BLaER1 (cell line): ENCODE measurements around the gene SNW1.

ENCODE experiments used
- H3K27ac ChIP-seq: shearing (Covaris generic); formaldehyde crosslinking; 2 replicates; pipeline ENCODE4 v1.8.1; 2022
- H3K27me3 ChIP-seq: shearing (Covaris generic); formaldehyde crosslinking; 2 replicates; pipeline ENCODE4 v1.8.1; 2022
- H3K36me3 ChIP-seq: shearing (Covaris generic); formaldehyde crosslinking; 2 replicates; pipeline ENCODE4 v1.8.1; 2022
- H3K4me1 ChIP-seq: shearing (Covaris generic); formaldehyde crosslinking; 2 replicates; pipeline ENCODE4 v1.8.1; 2022
- H3K4me2 ChIP-seq: shearing (Covaris generic); formaldehyde crosslinking; 2 replicates; pipeline ENCODE4 v1.8.1; 2022
- H3K4me3 ChIP-seq: shearing (Covaris generic); formaldehyde crosslinking; 2 replicates; pipeline ENCODE4 v1.8.1; 2022
- H3K9ac ChIP-seq: shearing (Covaris generic); formaldehyde crosslinking; 2 replicates; pipeline ENCODE4 v1.8.1; 2022
- H3K9me3 ChIP-seq: shearing (Covaris generic); formaldehyde crosslinking; 2 replicates; pipeline ENCODE4 v1.8.1; 2022
- H4K20me1 ChIP-seq: shearing (Covaris generic); formaldehyde crosslinking; 2 replicates; pipeline ENCODE4 v1.8.1; 2022
- Cebpa-rat ChIP-seq: shearing (Covaris generic); IDR thresholded peaks from 2 replicates; pipeline ENCODE4 v1.8.1; 2022

Gene SNW1

DNA sequence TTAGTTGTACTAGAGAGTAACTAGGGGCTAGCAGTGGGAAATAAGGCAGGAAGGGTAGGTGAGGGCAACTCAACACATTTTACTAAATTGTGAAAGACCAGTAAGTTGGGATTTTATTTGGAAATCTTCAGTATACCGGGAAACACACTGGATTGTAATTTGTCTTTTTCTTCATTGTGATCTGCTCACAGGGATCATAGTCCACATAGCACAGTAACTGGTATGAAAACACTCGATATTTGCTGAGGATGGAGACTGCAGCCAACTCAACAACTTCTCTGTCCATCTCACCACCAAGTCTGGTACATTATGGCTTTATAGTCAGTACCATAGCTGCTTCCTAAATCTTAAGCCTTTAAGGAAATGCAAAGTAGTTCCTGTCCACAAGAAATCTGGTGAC, 50.6 kb downstream of the SNW1 start:
- H3K9me3 ChIP-seq = no peaks in the 10 kb centered on the region
- H3K27me3 ChIP-seq = no peaks in the 10 kb centered on the region
- peaks cover 67% of the 10 kb centered on the region for H3K36me3 ChIP-seq
- no peak for TF ChIP-seq Cebpa-rat
- no peak overlapping the region for H3K9ac ChIP-seq
- H3K4me2 ChIP-seq = peak overlapping the region; percentile 96; the same call in 1 of the 2 replicates
- H3K27ac ChIP-seq = no peak overlapping the region
- peaks cover 34% of the 10 kb centered on the region for H3K4me1 ChIP-seq
- H3K4me3 ChIP-seq = no peak overlapping the region
- H4K20me1 ChIP-seq = peaks cover 87% of the 10 kb centered on the region

DNA sequence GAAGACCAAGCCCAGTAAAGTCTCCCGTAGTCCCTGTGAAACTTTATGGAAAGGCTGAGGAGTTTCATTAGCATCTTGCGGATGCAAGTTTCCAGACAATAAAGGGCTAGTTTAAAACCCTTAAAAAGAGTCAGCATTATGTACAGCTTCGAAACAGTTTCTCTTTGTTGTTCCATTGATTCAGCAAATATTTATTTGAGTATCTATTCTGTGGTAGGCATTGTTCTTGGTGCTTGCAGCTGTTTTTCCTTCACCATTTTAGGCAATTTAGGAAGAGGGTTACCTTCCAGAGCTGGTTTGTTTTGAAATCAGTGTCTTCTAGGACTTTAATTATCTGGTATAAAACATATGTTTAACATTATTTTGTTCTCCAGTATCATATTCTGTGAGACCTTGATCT, 51.5 kb downstream of the SNW1 start:
- Histone ChIP-seq H3K27me3 (no peaks in the 10 kb centered on the region), H3K4me3 (peak overlapping the region; percentile 90), H3K36me3 (peaks cover 67% of the 10 kb centered on the region), H3K4me1 (peaks cover 34% of the 10 kb centered on the region), H3K27ac (no peak overlapping the region), H3K4me2 (peak overlapping the region; percentile 96), H3K9ac (peak overlapping the region; percentile 91; the same call in 1 of the 2 replicates), H3K9me3 (no peaks in the 10 kb centered on the region), H4K20me1 (peaks cover 81% of the 10 kb centered on the region)
- no peak for TF ChIP-seq Cebpa-rat

DNA sequence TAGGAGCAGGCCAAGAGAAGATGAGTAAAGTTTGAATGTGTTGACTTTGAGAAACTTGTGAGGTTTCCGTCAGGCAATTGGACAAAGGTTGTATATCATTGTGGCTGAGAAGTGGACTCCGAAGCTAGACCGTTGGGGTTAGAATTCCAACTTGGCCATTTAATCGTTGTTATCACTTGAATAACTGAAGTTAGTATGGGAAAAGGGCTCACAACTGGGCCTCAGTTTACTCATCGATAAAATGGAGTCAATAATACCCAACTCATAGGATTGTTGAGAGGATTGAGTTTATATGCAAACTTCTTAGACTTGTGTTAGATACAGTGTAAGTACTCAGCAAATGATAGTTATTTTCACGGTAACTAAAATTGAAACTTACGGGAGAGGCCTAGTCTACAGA, 52.2 kb downstream of the SNW1 start:
- Histone ChIP-seq H3K4me2 (peak overlapping the region; percentile 96), H3K27me3 (no peaks in the 10 kb centered on the region), H3K4me3 (peak overlapping the region; percentile 90), H3K27ac (peak overlapping the region; percentile 86), H3K4me1 (peaks cover 34% of the 10 kb centered on the region), H4K20me1 (peaks cover 78% of the 10 kb centered on the region), H3K36me3 (peaks cover 67% of the 10 kb centered on the region), H3K9ac (peak overlapping the region; percentile 91), H3K9me3 (no peaks in the 10 kb centered on the region)
- TF ChIP-seq Cebpa-rat = no peak

DNA sequence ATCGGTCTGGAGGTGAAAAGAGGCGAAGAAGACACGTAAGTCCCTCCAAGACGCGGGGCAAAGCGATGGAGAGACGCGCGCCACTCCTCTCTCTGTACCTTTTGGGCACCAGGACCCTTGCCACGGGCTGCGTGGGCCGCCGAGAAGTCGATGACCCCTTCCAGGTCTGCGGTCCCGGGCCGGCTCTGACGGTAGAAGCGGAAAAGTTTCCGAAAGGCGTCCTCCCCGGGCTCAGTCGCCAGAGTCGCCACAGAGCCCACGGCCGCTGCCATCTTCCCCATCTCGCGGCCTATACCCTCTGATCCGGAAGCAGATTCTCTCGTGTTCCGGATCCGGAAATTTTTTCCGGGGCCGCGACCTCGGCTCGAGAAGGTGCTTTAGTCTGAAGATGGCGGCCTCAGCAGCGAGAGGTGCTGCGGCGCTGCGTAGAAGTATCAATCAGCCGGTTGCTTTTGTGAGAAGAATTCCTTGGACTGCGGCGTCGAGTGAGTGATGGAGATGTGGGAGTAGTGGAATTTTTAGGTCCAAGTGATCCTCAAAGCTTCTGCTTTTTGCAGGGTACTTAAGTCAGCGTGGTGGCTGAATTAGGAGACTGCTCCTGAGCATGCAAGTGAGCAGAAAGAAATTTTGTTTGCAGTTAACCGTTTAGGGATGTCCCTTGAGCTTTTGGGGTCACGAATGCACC, 53.1 kb downstream of the SNW1 start, which contains the start of the genes ALKBH1 and SLIRP:
ALKBH1 (minus strand) TSS at position 300 of the 685 bp plus-strand sequence; CDS start at position 281, 19 bp downstream.
SLIRP (plus strand) TSS at position 380 of the 685 bp plus-strand sequence; CDS start at position 389, 9 bp downstream.
- peaks cover 34% of the 10 kb centered on the region for H3K4me1 ChIP-seq
- peak within 1 kb of the TSS; percentile 91 for H3K9ac ChIP-seq
- peak within 1 kb of the TSS; percentile 90 for H3K4me3 ChIP-seq
- H3K36me3 ChIP-seq = peaks cover 67% of the 10 kb centered on the region
- no peak for TF ChIP-seq Cebpa-rat
- H4K20me1 ChIP-seq = peaks cover 69% of the 10 kb centered on the region
- H3K27me3 ChIP-seq = no peaks in the 10 kb centered on the region
- H3K27ac ChIP-seq = peak within 1 kb of the TSS; percentile 86
- no peaks in the 10 kb centered on the region for H3K9me3 ChIP-seq
- H3K4me2 ChIP-seq = peak within 1 kb of the TSS; percentile 96

DNA sequence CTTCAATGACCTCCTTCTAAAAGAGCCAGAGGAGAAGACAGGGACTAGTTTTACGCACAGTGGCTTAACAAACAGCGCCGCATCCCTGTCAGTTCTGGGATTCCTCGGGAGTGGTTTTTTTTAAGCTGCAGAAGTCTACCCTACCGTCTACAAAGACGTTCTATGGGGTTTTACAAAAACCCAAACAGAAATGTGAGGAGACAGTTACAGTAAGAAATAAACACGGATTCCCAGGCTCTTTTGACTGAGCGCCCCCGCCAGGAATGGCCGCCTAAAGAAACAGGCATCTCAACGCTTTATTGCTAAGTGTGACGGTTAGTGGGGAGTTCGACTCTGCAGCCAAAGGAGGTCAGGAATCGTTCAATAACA, 53.6 kb downstream of the SNW1 start:
- H3K9ac ChIP-seq = peak overlapping the region; percentile 91
- H3K27ac ChIP-seq = peak overlapping the region; percentile 86
- peaks cover 64% of the 10 kb centered on the region for H4K20me1 ChIP-seq
- H3K27me3 ChIP-seq = no peaks in the 10 kb centered on the region
- TF ChIP-seq Cebpa-rat = no peak
- peaks cover 67% of the 10 kb centered on the region for H3K36me3 ChIP-seq
- peak overlapping the region; percentile 96 for H3K4me2 ChIP-seq
- peak overlapping the region; percentile 90 for H3K4me3 ChIP-seq
- peaks cover 34% of the 10 kb centered on the region for H3K4me1 ChIP-seq
- H3K9me3 ChIP-seq = no peaks in the 10 kb centered on the region

DNA sequence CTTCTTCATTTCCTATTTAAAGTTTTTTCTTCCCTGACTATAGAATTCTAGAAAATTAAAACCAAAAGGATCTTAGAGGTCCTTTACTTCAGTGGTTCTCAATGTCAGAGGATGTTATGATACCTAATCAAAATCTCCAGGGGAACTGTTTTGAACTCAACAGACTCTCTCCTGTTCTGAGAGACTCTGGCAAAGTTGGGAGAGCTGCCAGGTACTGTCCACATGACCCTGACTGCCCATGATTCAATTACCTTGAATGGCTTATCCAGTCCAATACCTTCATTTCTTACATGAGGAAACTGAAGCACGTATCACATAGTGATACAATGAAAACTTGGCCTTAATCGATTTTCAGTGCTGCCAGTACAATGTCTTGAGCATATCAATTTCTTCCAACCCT, 69.7 kb downstream of the SNW1 start:
- H3K27me3 ChIP-seq = no peaks in the 10 kb centered on the region
- H3K36me3 ChIP-seq = peaks cover 95% of the 10 kb centered on the region
- no peak overlapping the region for H3K27ac ChIP-seq
- H3K4me2 ChIP-seq = no peak overlapping the region
- H4K20me1 ChIP-seq = peaks cover 12% of the 10 kb centered on the region
- peaks cover 9% of the 10 kb centered on the region; the same call in 1 of the 2 replicates for H3K4me1 ChIP-seq
- no peaks in the 10 kb centered on the region for H3K9me3 ChIP-seq
- no peak for TF ChIP-seq Cebpa-rat
- H3K4me3 ChIP-seq = no peak overlapping the region
- H3K9ac ChIP-seq = no peak overlapping the region

DNA sequence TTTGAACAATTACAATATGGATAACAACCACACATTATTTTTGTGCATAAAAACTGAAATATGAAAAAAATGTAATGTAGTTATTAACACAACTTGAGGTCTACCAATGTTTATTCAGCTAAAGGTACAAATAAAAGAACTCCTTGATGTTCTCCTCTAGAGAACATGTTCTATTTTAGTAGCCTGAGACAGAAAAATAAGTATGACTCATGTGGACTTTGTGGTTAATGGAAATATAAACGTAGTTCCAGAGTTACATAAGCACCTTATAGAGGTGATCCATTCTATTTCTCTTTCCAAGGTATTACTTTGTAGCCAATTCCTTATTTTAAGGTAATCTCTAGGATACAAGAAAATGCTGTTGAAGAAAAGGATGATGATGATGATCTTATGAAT, 78.8 kb downstream of the SNW1 start:
- Histone ChIP-seq H3K9me3 (no peaks in the 10 kb centered on the region), H3K4me2 (no peak overlapping the region), H3K9ac (no peak overlapping the region), H3K27ac (no peak overlapping the region), H3K36me3 (peaks cover 86% of the 10 kb centered on the region), H3K4me1 (no peaks in the 10 kb centered on the region), H3K27me3 (no peaks in the 10 kb centered on the region), H4K20me1 (no peaks in the 10 kb centered on the region), H3K4me3 (no peak overlapping the region)
- TF ChIP-seq Cebpa-rat = no peak

DNA sequence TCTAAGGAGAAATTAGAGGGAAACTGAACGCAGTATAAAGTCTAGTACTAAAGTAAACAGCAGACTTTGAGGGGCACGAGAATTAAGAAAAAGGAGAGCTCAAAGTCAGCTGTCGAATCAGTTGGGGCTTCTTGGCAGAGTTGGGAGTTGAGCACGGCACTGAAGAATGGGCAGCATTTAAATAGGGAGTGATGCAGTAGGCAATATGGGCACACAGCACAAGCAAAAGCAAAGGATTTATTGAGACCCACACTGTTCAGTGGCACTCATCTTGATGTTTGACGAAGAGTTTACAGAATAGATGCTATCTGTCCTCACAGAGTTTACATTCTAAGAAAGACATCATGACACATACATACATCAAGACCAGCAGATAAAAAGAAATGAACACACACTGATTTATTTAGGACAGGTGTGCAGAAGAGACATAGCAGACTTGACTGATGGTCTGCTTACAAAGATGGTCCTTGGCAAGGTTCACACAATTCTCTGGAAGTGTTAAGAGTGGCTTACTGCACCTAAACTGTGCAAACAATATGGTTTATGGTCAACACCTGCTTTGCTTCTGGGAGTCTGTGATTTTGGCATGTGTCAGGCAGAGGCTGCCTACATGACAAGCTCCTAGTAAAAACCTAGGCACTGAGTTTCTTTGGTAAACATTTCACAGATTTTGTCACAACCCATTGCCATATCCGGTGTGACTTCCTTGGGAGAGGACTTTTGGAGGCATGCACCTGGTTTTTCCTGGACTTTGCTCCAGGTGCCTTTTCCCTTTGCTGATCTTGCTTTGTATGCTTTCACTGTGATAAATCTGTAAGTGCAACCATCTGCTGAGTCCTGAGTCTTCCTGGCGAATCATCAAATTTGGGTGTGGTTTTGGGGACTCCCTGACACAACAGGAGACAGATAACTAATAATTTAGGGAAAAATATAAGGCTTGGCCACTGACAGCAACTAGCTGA, 79.5 kb downstream of the SNW1 start:
- Histone ChIP-seq H3K27me3 (no peaks in the 10 kb centered on the region), H4K20me1 (no peaks in the 10 kb centered on the region), H3K9me3 (no peaks in the 10 kb centered on the region), H3K4me2 (no peak overlapping the region), H3K27ac (no peak overlapping the region), H3K36me3 (peaks cover 85% of the 10 kb centered on the region), H3K9ac (no peak overlapping the region), H3K4me3 (no peak overlapping the region), H3K4me1 (no peaks in the 10 kb centered on the region)
- no peak for TF ChIP-seq Cebpa-rat

DNA sequence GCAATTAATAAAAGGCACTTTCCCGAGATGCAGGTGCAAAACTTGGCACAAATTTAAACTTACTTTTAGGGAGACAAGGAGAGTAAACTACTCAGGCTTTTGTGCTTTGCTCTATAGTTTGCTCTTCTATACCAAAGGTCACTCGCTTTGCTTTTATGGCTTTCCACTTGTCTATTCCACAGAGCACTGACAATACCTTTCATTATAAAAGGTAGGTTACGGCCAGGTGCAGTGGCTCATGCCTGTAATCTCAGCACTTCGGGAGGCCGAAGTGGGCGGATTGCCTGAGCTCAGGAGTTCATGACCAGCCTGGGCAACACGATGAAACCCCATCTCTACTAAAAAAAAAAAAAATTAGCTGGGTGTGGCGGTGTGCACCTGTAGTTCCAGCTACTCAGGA, 86.0 kb downstream of the SNW1 start:
- TF ChIP-seq Cebpa-rat = no peak
- no peaks in the 10 kb centered on the region for H3K9me3 ChIP-seq
- H3K4me3 ChIP-seq = no peak overlapping the region
- no peaks in the 10 kb centered on the region for H3K4me1 ChIP-seq
- H3K36me3 ChIP-seq = peaks cover 76% of the 10 kb centered on the region
- H4K20me1 ChIP-seq = no peaks in the 10 kb centered on the region
- no peak overlapping the region for H3K27ac ChIP-seq
- no peak overlapping the region for H3K4me2 ChIP-seq
- no peak overlapping the region for H3K9ac ChIP-seq
- H3K27me3 ChIP-seq = no peaks in the 10 kb centered on the region

DNA sequence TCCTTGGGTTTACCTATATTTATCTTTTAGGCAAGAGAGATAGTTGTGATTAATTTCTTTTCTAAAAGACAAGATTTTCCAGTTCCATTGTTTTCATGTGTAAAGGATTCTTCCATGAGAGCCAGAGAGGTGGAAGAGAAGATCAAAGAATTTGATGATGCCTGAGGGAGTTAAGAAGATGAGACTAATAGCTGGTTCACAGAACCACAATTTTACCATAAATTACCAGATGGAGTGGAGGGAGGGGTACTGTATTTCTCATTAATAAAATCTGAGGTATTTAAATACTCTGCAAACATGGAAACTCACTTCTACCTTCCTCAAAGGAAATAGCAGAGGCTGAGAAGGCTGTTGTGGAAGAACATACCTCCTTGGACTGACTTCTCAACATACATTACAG, 87.8 kb downstream of the SNW1 start:
- Histone ChIP-seq H3K4me1 (no peaks in the 10 kb centered on the region), H3K4me3 (no peak overlapping the region), H3K4me2 (no peak overlapping the region), H3K9ac (no peak overlapping the region), H3K9me3 (no peaks in the 10 kb centered on the region), H3K27ac (no peak overlapping the region), H3K27me3 (no peaks in the 10 kb centered on the region), H4K20me1 (no peaks in the 10 kb centered on the region), H3K36me3 (peaks cover 59% of the 10 kb centered on the region)
- no peak for TF ChIP-seq Cebpa-rat
